Gastroesophageal sphincter (tissue), 3 donors: ENCODE results near the gene KAZN.

Experiments used
- CTCF ChIP-seq, 4 experiments: fragments of 200-600 bp in 2 of 4; fragments of 450-650 bp in 2 of 4; sonication (generic) in 1 of 4; IDR thresholded peaks; one replicate each; pipeline ENCODE4 v1.5.1; 2017 to 2019; ENCODE audit warnings: antibody characterized with exemption in 4 of 4, mild to moderate bottlenecking in 2 of 4, moderate library complexity in 2 of 4
- POLR2A ChIP-seq, 2 donors: fragments of 450-650 bp; IDR thresholded peaks; one replicate each; pipeline ENCODE4 v1.6.1; 2017; ENCODE audit warnings: antibody characterized with exemption in 2 of 2, mild to moderate bottlenecking in 2 of 2, moderate library complexity in 1 of 2
- POLR2AphosphoS5 ChIP-seq: sonication (generic); formaldehyde crosslinking; IDR thresholded peaks from one replicate; pipeline ENCODE4 v1.6.1; 2017; ENCODE audit warnings: antibody characterized with exemption

DNA sequence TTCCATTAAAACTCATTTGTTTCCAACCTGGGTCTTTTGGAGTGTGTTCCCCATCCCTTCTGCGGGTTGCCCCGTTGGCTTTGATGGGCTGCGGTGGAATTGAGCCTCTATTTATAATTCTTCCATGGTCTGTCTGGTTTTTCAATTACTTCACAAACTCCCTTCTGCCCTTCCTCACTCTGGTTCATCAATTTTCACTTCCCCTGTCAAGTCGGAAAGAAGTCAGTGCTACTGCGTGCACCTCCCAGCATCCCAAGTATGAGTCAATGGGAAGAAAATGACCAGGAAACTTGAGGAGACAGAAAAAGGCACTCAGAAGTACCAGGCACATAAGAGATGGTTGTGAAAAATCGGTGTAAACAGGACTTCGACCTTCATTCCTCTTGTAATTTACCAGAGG is 126.2 kb downstream of the KAZN start:
- no peak for TF ChIP-seq CTCF (IDR thresholded peaks at IDR 0.05)
- no peak for TF ChIP-seq POLR2AphosphoS5
- TF ChIP-seq POLR2A (IDR thresholded peaks at IDR 0.05) = no peak
